ENCODE data around the gene SYT14.

DNA sequence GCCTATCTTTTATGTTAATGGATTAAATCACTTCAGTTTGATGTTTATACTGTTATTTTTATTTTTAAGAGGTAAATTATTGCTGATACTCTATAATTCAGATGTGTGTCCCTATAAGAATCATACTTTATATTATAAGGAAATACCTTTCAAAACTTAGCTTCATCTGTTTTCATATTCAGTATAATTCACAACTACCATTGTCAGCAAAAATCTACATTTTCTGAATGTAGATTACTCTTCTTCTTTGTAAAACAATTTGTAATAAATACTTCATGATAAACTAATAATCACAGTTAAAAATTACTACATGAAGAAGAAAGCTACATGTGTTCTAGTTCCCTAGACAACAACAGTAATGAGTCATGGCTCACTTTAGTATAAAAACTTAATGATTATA is 179.2 kb downstream of the SYT14 start:
- TF ChIP-seq, protein P1, sequence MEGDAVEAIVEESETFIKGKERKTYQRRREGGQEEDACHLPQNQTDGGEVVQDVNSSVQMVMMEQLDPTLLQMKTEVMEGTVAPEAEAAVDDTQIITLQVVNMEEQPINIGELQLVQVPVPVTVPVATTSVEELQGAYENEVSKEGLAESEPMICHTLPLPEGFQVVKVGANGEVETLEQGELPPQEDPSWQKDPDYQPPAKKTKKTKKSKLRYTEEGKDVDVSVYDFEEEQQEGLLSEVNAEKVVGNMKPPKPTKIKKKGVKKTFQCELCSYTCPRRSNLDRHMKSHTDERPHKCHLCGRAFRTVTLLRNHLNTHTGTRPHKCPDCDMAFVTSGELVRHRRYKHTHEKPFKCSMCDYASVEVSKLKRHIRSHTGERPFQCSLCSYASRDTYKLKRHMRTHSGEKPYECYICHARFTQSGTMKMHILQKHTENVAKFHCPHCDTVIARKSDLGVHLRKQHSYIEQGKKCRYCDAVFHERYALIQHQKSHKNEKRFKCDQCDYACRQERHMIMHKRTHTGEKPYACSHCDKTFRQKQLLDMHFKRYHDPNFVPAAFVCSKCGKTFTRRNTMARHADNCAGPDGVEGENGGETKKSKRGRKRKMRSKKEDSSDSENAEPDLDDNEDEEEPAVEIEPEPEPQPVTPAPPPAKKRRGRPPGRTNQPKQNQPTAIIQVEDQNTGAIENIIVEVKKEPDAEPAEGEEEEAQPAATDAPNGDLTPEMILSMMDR (IDR thresholded peaks at IDR 0.05): no peak
- TF ChIP-seq POLR2A (IDR thresholded peaks at IDR 0.05): no peak

All from thyroid gland (tissue), 4 donors.